Neutrophil (primary cell): ENCODE data around the gene DDX1.

Experiments used
- H3K27ac ChIP-seq: fragments of 200-600 bp; sonication (generic); 2 replicates; pipeline ENCODE4 v1.5.1; 2016; ENCODE audit warnings: mild to moderate bottlenecking, moderate library complexity
- H3K27me3 ChIP-seq: fragments of 200-600 bp; sonication (generic); 2 replicates; pipeline ENCODE4 v1.6.0; 2016; ENCODE audit warnings: mild to moderate bottlenecking
- H3K36me3 ChIP-seq: fragments of 200-600 bp; sonication (generic); 2 replicates; pipeline ENCODE4 v1.5.1; 2017
- H3K4me1 ChIP-seq, 2 experiments: fragments of 200-600 bp in 1 of 2; sonication (generic) in 1 of 2; 1 replicate in 1 of 2; 2 replicates in 1 of 2; pipeline versions ENCODE4 v1.5.1 to v1.6.1; 2013 to 2016; ENCODE audit warnings: low read depth in 1 of 2, low read length in 1 of 2, mild to moderate bottlenecking in 1 of 2, moderate library complexity in 1 of 2; ENCODE audit not compliant: control insufficient read depth in 1 of 2, insufficient read depth in 1 of 2
- H3K4me3 ChIP-seq, 2 experiments: fragments of 200-600 bp in 1 of 2; sonication (generic) in 1 of 2; 1 replicate in 1 of 2; 2 replicates in 1 of 2; pipeline ENCODE4 v1.5.1; 2013 to 2016; ENCODE audit warnings: low read depth in 1 of 2, low read length in 1 of 2, mild to moderate bottlenecking in 1 of 2, moderate library complexity in 1 of 2
- H3K9me3 ChIP-seq: fragments of 200-600 bp; sonication (generic); 2 replicates; pipeline ENCODE4 v1.5.1; 2016
- CTCF ChIP-seq: fragments of 200-600 bp; sonication (generic); IDR thresholded peaks from 2 replicates; pipeline ENCODE4 v1.5.1; 2016; ENCODE audit warnings: antibody characterized with exemption

DDX1 gene

GRCh38 chr2:15674637-15675455 lies 83.2 kb downstream of the DDX1 start:
- Histone ChIP-seq H3K9me3 (no peaks in the 10 kb centered on the region), H3K27ac (no peak overlapping the region), H3K36me3 (no peaks in the 10 kb centered on the region), H3K27me3 (no peaks in the 10 kb centered on the region), H3K4me1 (no peaks in the 10 kb centered on the region), H3K4me3 (no peak overlapping the region)
- TF ChIP-seq CTCF, result no peak

GRCh38 chr2:15675456-15676195 lies 84.0 kb downstream of the DDX1 start:
- no peak for TF ChIP-seq CTCF
- H3K36me3 ChIP-seq, result no peaks in the 10 kb centered on the region
- H3K27me3 ChIP-seq, result no peaks in the 10 kb centered on the region
- H3K4me1 ChIP-seq, result no peaks in the 10 kb centered on the region
- H3K4me3 ChIP-seq, result no peak overlapping the region
- H3K27ac ChIP-seq, result no peak overlapping the region
- H3K9me3 ChIP-seq, result no peaks in the 10 kb centered on the region

- Histone ChIP-seq H3K27ac (no peak overlapping the region), H3K36me3 (no peaks in the 10 kb centered on the region), H3K4me1 (no peaks in the 10 kb centered on the region), H3K4me3 (no peak overlapping the region), H3K27me3 (no peaks in the 10 kb centered on the region), H3K9me3 (no peaks in the 10 kb centered on the region)
- TF ChIP-seq CTCF, result no peak
These were observed 85.6 kb downstream of the DDX1 start for GRCh38 chr2:15677141-15677843.

- Histone ChIP-seq H3K27me3 (no peaks in the 10 kb centered on the region), H3K9me3 (no peaks in the 10 kb centered on the region), H3K36me3 (no peaks in the 10 kb centered on the region), H3K27ac (no peak overlapping the region), H3K4me1 (no peaks in the 10 kb centered on the region), H3K4me3 (no peak overlapping the region)
- TF ChIP-seq CTCF, result no peak
These were observed 86.7 kb downstream of the DDX1 start for GRCh38 chr2:15678346-15678745.

- TF ChIP-seq CTCF, result no peak
- no peak overlapping the region for H3K4me3 ChIP-seq
- H3K4me1 ChIP-seq, result no peaks in the 10 kb centered on the region
- H3K27ac ChIP-seq, result no peak overlapping the region
- no peaks in the 10 kb centered on the region for H3K9me3 ChIP-seq
- no peaks in the 10 kb centered on the region for H3K36me3 ChIP-seq
- no peaks in the 10 kb centered on the region for H3K27me3 ChIP-seq
These were observed 87.2 kb downstream of the DDX1 start for GRCh38 chr2:15678909-15679308.
